ENCODE results near the gene PRDM8.

DNA sequence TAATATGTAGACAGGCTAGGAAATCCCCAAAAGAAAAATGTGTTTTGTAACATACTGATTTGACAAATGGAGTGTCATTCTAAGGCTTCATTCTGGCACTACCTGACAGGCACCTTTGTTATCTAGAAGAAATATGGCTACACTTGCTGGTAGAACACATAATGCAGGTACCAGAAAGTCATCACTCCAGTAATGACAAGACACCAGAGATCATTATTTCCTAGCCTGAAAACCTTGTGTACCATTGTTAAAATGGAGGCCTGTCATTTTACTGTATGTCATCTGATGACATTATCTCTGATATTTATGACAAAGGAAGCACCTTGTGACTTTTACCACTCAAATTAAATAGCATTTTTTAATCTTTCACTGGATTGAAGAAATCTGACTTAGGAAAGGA lies 55.6 kb downstream of the PRDM8 start:
- TF ChIP-seq, protein P1, sequence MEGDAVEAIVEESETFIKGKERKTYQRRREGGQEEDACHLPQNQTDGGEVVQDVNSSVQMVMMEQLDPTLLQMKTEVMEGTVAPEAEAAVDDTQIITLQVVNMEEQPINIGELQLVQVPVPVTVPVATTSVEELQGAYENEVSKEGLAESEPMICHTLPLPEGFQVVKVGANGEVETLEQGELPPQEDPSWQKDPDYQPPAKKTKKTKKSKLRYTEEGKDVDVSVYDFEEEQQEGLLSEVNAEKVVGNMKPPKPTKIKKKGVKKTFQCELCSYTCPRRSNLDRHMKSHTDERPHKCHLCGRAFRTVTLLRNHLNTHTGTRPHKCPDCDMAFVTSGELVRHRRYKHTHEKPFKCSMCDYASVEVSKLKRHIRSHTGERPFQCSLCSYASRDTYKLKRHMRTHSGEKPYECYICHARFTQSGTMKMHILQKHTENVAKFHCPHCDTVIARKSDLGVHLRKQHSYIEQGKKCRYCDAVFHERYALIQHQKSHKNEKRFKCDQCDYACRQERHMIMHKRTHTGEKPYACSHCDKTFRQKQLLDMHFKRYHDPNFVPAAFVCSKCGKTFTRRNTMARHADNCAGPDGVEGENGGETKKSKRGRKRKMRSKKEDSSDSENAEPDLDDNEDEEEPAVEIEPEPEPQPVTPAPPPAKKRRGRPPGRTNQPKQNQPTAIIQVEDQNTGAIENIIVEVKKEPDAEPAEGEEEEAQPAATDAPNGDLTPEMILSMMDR (IDR thresholded peaks at IDR 0.05) = no peak
- no peak for TF ChIP-seq POLR2A (IDR thresholded peaks at IDR 0.05)

All from prostate gland (tissue), 2 donors.